ENCODE measurements around the gene TARM1.
A peak's percentile ranks its signal among the peaks of the same experiment; 100 is the strongest.

Gene TARM1

GRCh38 chr19:54030895-54031586 lies 50.1 kb downstream of the TARM1 start:
- DNase-seq (ENCODE audit: low read depth), result no peak

GRCh38 chr19:54029930-54030490 lies 51.2 kb downstream of the TARM1 start:
- peak; percentile 34 for DNase-seq (ENCODE audit: low read depth)

- DNase-seq (ENCODE audit: low read depth), result no peak
Measured at GRCh38 chr19:54029301-54029700, 51.9 kb downstream of the TARM1 start.

- DNase-seq (ENCODE audit: low read depth), result no peak
Measured at GRCh38 chr19:54026656-54027055, 54.5 kb downstream of the TARM1 start.

GRCh38 chr19:54024660-54025059 lies 56.5 kb downstream of the TARM1 start:
- no peak for DNase-seq (ENCODE audit: low read depth)

- no peak for DNase-seq (ENCODE audit: low read depth)
Measured at GRCh38 chr19:54023191-54023590, 58.0 kb downstream of the TARM1 start.

- DNase-seq (ENCODE audit: low read depth), result no peak
Measured at GRCh38 chr19:54021932-54022331, 59.2 kb downstream of the TARM1 start.

GRCh38 chr19:54021363-54021762 lies 59.8 kb downstream of the TARM1 start:
- no peak for DNase-seq (ENCODE audit: low read depth)

Data from T follicular helper cell (primary cell).